Measurements from ENCODE around the gene GCFC2. TPM values are rescaled to one million over a fixed set of nuclear protein-coding genes. Genes with fewer than 3 reads are reported as not detected.
"Not testable (repeated sequence)": the region's sequence is repeated elsewhere in the genome, so short reads cannot be mapped to it uniquely, and the experiment has no call there.

Gene GCFC2
- total RNA-seq, 1 donor from 2014 or later: 35.6 TPM

- Histone ChIP-seq H3K9me3 (no peaks in the 10 kb centered on the region), H3K27me3 (no peaks in the 10 kb centered on the region), H3K27ac (no peak overlapping the region), H3K4me3 (no peak overlapping the region), H3K4me1 (peaks cover 20% of the 10 kb centered on the region), H3K36me3 (peaks cover 0 to 39% of the 10 kb centered on the region in 2 donors)
- no peak for TF ChIP-seq POLR2A (IDR thresholded peaks at IDR 0.05)
- TF ChIP-seq, protein P1, sequence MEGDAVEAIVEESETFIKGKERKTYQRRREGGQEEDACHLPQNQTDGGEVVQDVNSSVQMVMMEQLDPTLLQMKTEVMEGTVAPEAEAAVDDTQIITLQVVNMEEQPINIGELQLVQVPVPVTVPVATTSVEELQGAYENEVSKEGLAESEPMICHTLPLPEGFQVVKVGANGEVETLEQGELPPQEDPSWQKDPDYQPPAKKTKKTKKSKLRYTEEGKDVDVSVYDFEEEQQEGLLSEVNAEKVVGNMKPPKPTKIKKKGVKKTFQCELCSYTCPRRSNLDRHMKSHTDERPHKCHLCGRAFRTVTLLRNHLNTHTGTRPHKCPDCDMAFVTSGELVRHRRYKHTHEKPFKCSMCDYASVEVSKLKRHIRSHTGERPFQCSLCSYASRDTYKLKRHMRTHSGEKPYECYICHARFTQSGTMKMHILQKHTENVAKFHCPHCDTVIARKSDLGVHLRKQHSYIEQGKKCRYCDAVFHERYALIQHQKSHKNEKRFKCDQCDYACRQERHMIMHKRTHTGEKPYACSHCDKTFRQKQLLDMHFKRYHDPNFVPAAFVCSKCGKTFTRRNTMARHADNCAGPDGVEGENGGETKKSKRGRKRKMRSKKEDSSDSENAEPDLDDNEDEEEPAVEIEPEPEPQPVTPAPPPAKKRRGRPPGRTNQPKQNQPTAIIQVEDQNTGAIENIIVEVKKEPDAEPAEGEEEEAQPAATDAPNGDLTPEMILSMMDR (IDR thresholded peaks at IDR 0.05): no peak
- TF ChIP-seq POLR2AphosphoS5 (IDR thresholded peaks at IDR 0.05; ENCODE audit: insufficient read depth in 1 of 2, low read depth in 1 of 2): no peak
- DNase-seq (ENCODE audit: extremely low spot score in 2 of 2): no peak
- intact Hi-C loops (cut with DNase I): no loop called here
These were observed 4.8 kb downstream of the GCFC2 start for GRCh38 chr2:75705921-75706320.

GRCh38 chr2:75703589-75704287, 7.0 kb downstream of the GCFC2 start:
- H3K4me1 ChIP-seq: peaks cover 8% of the 10 kb centered on the region
- DNase-seq (ENCODE audit: extremely low spot score in 2 of 2): no peak
- TF ChIP-seq POLR2AphosphoS5 (IDR thresholded peaks at IDR 0.05; ENCODE audit: insufficient read depth in 1 of 2, low read depth in 1 of 2) (no peak), POLR2A (IDR thresholded peaks at IDR 0.05) (no peak)
- TF ChIP-seq, protein P1 (IDR thresholded peaks at IDR 0.05): no peak
- H3K36me3 ChIP-seq: peaks cover 0 to 50% of the 10 kb centered on the region in 2 donors
- intact Hi-C loops (cut with DNase I): no loop called here
- H3K27ac ChIP-seq: no peak overlapping the region
- no peaks in the 10 kb centered on the region for H3K9me3 ChIP-seq
- no peak overlapping the region for H3K4me3 ChIP-seq
- no peaks in the 10 kb centered on the region for H3K27me3 ChIP-seq

DNA sequence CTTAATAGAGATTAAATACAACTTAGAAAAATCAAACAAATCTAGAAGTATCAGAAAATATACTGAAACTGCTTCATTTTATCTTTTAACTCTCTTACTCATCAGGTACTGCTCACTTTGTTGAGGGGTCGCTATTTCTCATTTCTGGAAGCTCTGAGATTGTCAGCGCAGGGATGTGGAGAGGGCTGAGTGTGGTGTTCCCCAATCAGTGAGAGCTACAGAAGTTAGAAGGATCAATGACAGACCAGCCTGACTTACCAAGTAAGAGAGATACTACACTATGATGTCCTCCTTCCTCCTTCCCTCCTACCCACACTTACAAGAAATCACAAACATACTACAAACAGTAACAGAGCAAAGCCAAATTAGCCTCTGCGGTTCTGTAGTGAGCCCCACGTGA, 8.1 kb downstream of the GCFC2 start:
- TF ChIP-seq POLR2A (IDR thresholded peaks at IDR 0.05): no peak
- TF ChIP-seq, protein P1 (IDR thresholded peaks at IDR 0.05): no peak
- no peak for TF ChIP-seq POLR2AphosphoS5 (IDR thresholded peaks at IDR 0.05; ENCODE audit: insufficient read depth in 1 of 2, low read depth in 1 of 2)
- DNase-seq (ENCODE audit: extremely low spot score in 2 of 2): no peak
- no peaks in the 10 kb centered on the region for H3K9me3 ChIP-seq
- intact Hi-C loops (cut with DNase I): no loop called here
- H3K27me3 ChIP-seq: no peaks in the 10 kb centered on the region
- H3K36me3 ChIP-seq: peaks cover 0 to 59% of the 10 kb centered on the region in 2 donors
- no peak overlapping the region for H3K27ac ChIP-seq
- H3K4me3 ChIP-seq: no peak overlapping the region
- H3K4me1 ChIP-seq: no peaks in the 10 kb centered on the region

DNA sequence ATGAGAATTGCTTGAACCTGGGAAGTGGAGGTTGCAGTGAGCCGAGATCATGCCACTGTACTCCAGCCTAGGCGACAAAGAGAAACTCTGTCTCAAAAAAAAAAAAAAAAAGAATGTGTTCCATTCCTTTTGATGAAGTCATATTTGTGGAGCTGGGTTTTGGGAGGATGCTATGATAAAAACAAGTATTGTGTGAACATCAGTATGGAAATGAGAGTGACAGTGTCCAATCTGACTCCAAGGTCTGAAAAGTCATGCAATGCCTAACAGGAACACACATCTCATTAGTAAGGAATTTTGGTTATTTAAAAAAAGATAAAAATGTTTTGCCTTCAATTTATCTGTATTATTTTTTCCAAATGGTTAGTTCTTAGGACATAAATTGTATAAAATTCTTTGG, 11.8 kb downstream of the GCFC2 start:
- intact Hi-C loops (cut with DNase I): loop anchor here (5.0 kb wide), 1 partner anchor 602 kb away; no protein-coding TSS in a partner anchor
- Histone ChIP-seq H3K27ac (no peak overlapping the region), H3K27me3 (no peaks in the 10 kb centered on the region), H3K36me3 (peaks cover 0 to 53% of the 10 kb centered on the region in 2 donors), H3K9me3 (no peaks in the 10 kb centered on the region), H3K4me3 (no peak overlapping the region), H3K4me1 (no peaks in the 10 kb centered on the region)
- TF ChIP-seq POLR2A (IDR thresholded peaks at IDR 0.05) (no peak), POLR2AphosphoS5 (IDR thresholded peaks at IDR 0.05; ENCODE audit: insufficient read depth in 1 of 2, low read depth in 1 of 2) (no peak)
- TF ChIP-seq, protein P1 (IDR thresholded peaks at IDR 0.05): no peak
- no peak for DNase-seq (ENCODE audit: extremely low spot score in 2 of 2)

- TF ChIP-seq, protein P1 (IDR thresholded peaks at IDR 0.05): no peak
- no peak for TF ChIP-seq POLR2AphosphoS5 (IDR thresholded peaks at IDR 0.05; ENCODE audit: insufficient read depth in 1 of 2, low read depth in 1 of 2)
- TF ChIP-seq POLR2A (IDR thresholded peaks at IDR 0.05): no peak
- H3K4me3 ChIP-seq: no peak overlapping the region
- no peaks in the 10 kb centered on the region for H3K27me3 ChIP-seq
- H3K4me1 ChIP-seq: no peaks in the 10 kb centered on the region
- intact Hi-C loops (cut with DNase I): no loop called here
- H3K36me3 ChIP-seq: peaks cover 0 to 81% of the 10 kb centered on the region in 2 donors
- DNase-seq (ENCODE audit: extremely low spot score in 2 of 2): no peak
- no peak overlapping the region for H3K27ac ChIP-seq
- no peaks in the 10 kb centered on the region for H3K9me3 ChIP-seq
These were observed 22.5 kb downstream of the GCFC2 start for GRCh38 chr2:75688196-75688595.

DNA sequence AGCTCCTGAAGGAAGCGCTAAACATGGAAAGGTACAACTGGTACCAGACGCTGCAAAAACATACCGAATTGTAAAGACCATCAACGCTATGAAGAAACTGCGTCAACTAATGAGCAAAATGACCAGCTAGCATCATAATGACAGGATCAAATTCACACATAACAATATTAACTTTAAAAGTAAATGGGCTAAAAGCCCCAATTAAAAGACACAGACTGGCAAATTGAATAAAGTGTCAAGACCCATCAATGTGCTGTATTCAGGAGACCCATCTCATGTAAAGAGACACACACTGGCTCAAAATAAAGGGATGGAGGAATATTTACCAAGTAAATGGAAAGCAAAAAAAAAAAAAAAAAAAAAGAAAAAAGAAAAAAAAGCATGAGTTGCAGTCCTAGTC, 27.3 kb downstream of the GCFC2 start:
- H3K27ac ChIP-seq; intact Hi-C loops (cut with DNase I); H3K4me1 ChIP-seq; DNase-seq (ENCODE audit: extremely low spot score in 2 of 2); H3K9me3 ChIP-seq; H3K27me3 ChIP-seq; H3K4me3 ChIP-seq: not testable (repeated sequence)
- peaks cover 0 to 36% of the 10 kb centered on the region in 2 donors for H3K36me3 ChIP-seq

Measured in vagina (tissue), 2 donors.